IMR-90 (cell line): ENCODE results near the gene NOP9. TPM values are rescaled to one million over a fixed set of nuclear protein-coding genes. Genes with fewer than 3 reads are reported as not detected.

Experiments
- ATAC-seq: fragments of 200-7000 bp; cut with Tn5 transposase; 2 replicates; pipeline ENCODE4 v1.9.1; 2020; ENCODE audit warnings: low read depth, mild to moderate bottlenecking, moderate library complexity
- BruUV-seq: library from RNA; stranded (reverse); fragments of 400-500 nt; replicated peaks from 2 replicates; lab custom pipeline; 2021; lab: Mats Ljungman, UMichigan
- CTCF ChIA-PET: fragments of 300-600 bp; formaldehyde crosslinking; extraction: SDS; loops from one replicate; lab custom pipeline; 2021; ENCODE audit warnings: antibody characterized with exemption; lab: Yijun Ruan, JAX
- POLR2A ChIA-PET: fragments of 300-600 bp; sonication (Branson Sonifier 250); formaldehyde crosslinking; loops from one replicate; lab custom pipeline; 2022; ENCODE audit warnings: antibody characterized with exemption; ENCODE audit not compliant: unreplicated experiment; lab: Charles Lee
- DNase-seq: peaks from one replicate; pipeline ENCODE4 v3.0.0; 2013
- H2AFZ ChIP-seq: replicated peaks from 2 replicates; pipeline ENCODE3; 2013; ENCODE audit warnings: low read length, mild to moderate bottlenecking; ENCODE audit not compliant: poor library complexity
- H2AK5ac ChIP-seq: 2 replicates; pipeline ENCODE4 v1.6.1; 2013; ENCODE audit warnings: low read depth, low read length, inconsistent platforms
- H2AK9ac ChIP-seq: replicated peaks from 2 replicates; pipeline ENCODE3; 2013; ENCODE audit warnings: mild to moderate bottlenecking, low read depth, low read length, moderate library complexity; ENCODE audit not compliant: poor library complexity
- H2BK120ac ChIP-seq: 2 replicates; pipeline ENCODE4 v1.6.1; 2013; ENCODE audit warnings: low read depth, low read length, inconsistent platforms
- H2BK15ac ChIP-seq: 3 replicates; pipeline ENCODE4 v1.6.1; 2013; ENCODE audit warnings: low read depth, low read length, inconsistent platforms
- H2BK20ac ChIP-seq: 2 replicates; pipeline ENCODE4 v1.6.1; 2013; ENCODE audit warnings: low read depth, mild to moderate bottlenecking, inconsistent platforms, low read length, moderate library complexity
- H2BK5ac ChIP-seq: 2 replicates; pipeline ENCODE4 v1.6.1; 2013; ENCODE audit warnings: mild to moderate bottlenecking, low read depth, low read length, inconsistent platforms; ENCODE audit not compliant: poor library complexity, severe bottlenecking
- H3K14ac ChIP-seq: replicated peaks from 2 replicates; pipeline ENCODE4 v1.6.1; 2013; ENCODE audit warnings: low read depth, low read length, inconsistent platforms
- H3K18ac ChIP-seq: 2 replicates; pipeline ENCODE4 v1.6.1; 2013; ENCODE audit warnings: low read depth, low read length, control low read depth
- H3K23ac ChIP-seq: 2 replicates; pipeline ENCODE4 v1.6.1; 2013; ENCODE audit warnings: low read depth, low read length, inconsistent platforms
- H3K27ac ChIP-seq: 2 replicates; pipeline ENCODE4 v1.5.1; 2013; ENCODE audit warnings: mild to moderate bottlenecking, control low read depth, low read length; ENCODE audit not compliant: insufficient read depth
- H3K27me3 ChIP-seq: 2 replicates; pipeline ENCODE4 v1.6.1; 2013; ENCODE audit warnings: low read length; ENCODE audit not compliant: control insufficient read depth, insufficient read depth
- H3K36me3 ChIP-seq: 2 replicates; pipeline ENCODE4 v1.6.1; 2013; ENCODE audit warnings: low read length, mixed read lengths; ENCODE audit not compliant: control insufficient read depth, insufficient read depth
- H3K4ac ChIP-seq: 2 replicates; pipeline ENCODE4 v1.6.1; 2013; ENCODE audit warnings: low read depth, low read length, inconsistent platforms
- H3K4me1 ChIP-seq: 2 replicates; pipeline ENCODE4 v1.6.1; 2013; ENCODE audit warnings: low read length, mixed read lengths; ENCODE audit not compliant: control insufficient read depth, insufficient read depth
- H3K4me2 ChIP-seq: 2 replicates; pipeline ENCODE4 v1.6.1; 2013; ENCODE audit warnings: low read depth, mild to moderate bottlenecking, control low read depth, low read length, moderate library complexity
- H3K4me3 ChIP-seq: 2 replicates; pipeline ENCODE4 v1.5.1; 2013; ENCODE audit warnings: low read depth, mild to moderate bottlenecking, control low read depth, low read length, moderate library complexity; ENCODE audit not compliant: insufficient read depth
- H3K56ac ChIP-seq: 2 replicates; pipeline ENCODE4 v1.6.1; 2013; ENCODE audit warnings: low read length, inconsistent platforms; ENCODE audit not compliant: insufficient read depth; ENCODE audit errors: extremely low read depth
- H3K79me1 ChIP-seq, 2 experiments: 2 replicates each; pipeline ENCODE4 v1.6.1; 2013; ENCODE audit warnings: low read length in 2 of 2, inconsistent platforms in 1 of 2, low read depth in 1 of 2
- H3K9ac ChIP-seq: 2 replicates; pipeline ENCODE4 v1.6.1; 2013; ENCODE audit warnings: low read depth, low read length, control low read depth
- H3K9me1 ChIP-seq: 2 replicates; pipeline ENCODE4 v1.6.1; 2013; ENCODE audit warnings: low read length, inconsistent platforms; ENCODE audit not compliant: insufficient read depth
- H3K9me3 ChIP-seq: 2 replicates; pipeline ENCODE4 v1.6.1; 2013; ENCODE audit warnings: low read length; ENCODE audit not compliant: control insufficient read depth, insufficient read depth
- H4K20me1 ChIP-seq: 2 replicates; pipeline ENCODE4 v1.6.1; 2013; ENCODE audit warnings: low read length, inconsistent platforms; ENCODE audit not compliant: insufficient read depth
- H4K5ac ChIP-seq: 2 replicates; pipeline ENCODE4 v1.6.1; 2013; ENCODE audit warnings: mild to moderate bottlenecking, low read depth, low read length, control low read depth
- H4K8ac ChIP-seq, 2 experiments: 2 replicates each; pipeline ENCODE4 v1.6.1; 2013; ENCODE audit warnings: low read depth in 2 of 2, low read length in 2 of 2, control low read depth in 1 of 2, inconsistent platforms in 1 of 2
- H4K91ac ChIP-seq: 2 replicates; pipeline ENCODE4 v1.6.1; 2013; ENCODE audit warnings: low read depth, low read length, inconsistent platforms; ENCODE audit not compliant: insufficient read depth
- BHLHE40 ChIP-seq: fragments of 150-350 bp; IDR thresholded peaks from 2 replicates; pipeline ENCODE4 v1.6.1; 2016; ENCODE audit warnings: mild to moderate bottlenecking, low read depth, low read length
- ELK1 ChIP-seq: fragments of 150-350 bp; IDR thresholded peaks from 2 replicates; pipeline ENCODE4 v1.6.1; 2016; ENCODE audit warnings: low read depth, mild to moderate bottlenecking, low read length, moderate library complexity, borderline replicate concordance
- POLR2A ChIP-seq: IDR thresholded peaks from 2 replicates; pipeline ENCODE4 v1.6.1; 2012; ENCODE audit warnings: mild to moderate bottlenecking, low read depth, low read length
- RCOR1 ChIP-seq: IDR thresholded peaks from 2 replicates; pipeline ENCODE4 v1.6.1; 2012; ENCODE audit warnings: mild to moderate bottlenecking, low read length, improper control_type of control experiment; ENCODE audit not compliant: insufficient replicate concordance
- WGBS, 2 experiments: methylation state at CpG; one replicate each; pipeline versions ENCODE4 v1.1.5 to v1.1.7; 2013; ENCODE audit warnings: missing lambda C conversion rate in 2 of 2; ENCODE audit not compliant: insufficient read length in 1 of 2; ENCODE audit errors: extremely low coverage in 2 of 2; 5-methylcytosine and 5-hydroxymethylcytosine counted together
- dilution Hi-C: fragments of 300-500 bp; cut with HindIII; formaldehyde crosslinking; loops from one replicate; pipeline ENCODE4 v1.14.3; 2018; ENCODE audit warnings: low sequenced_read_pairs; ENCODE audit not compliant: unreplicated experiment
- in situ Hi-C: fragments of 300-500 bp; cut with MboI; formaldehyde crosslinking; loops from 3 replicates; pipeline ENCODE4 v1.14.3; 2019; ENCODE audit warnings: low sequenced_read_pairs, inconsistent platforms, mixed read lengths
- intact Hi-C: fragments of 100-400 bp; cut with micrococcal nuclease; formaldehyde crosslinking; loops from 2 replicates; pipeline ENCODE4 v1.10.0; 2022
- polyA plus RNA-seq, 3 experiments: library from polyadenylated mRNA; depleted of rRNA; stranded (reverse); fragments of >200 nt; gene quantifications; 2 replicates each; pipeline ENCODE4 v1.2.3, GENCODE V29; 2012; ENCODE audit warnings: low replicate concordance in 1 of 3
- total RNA-seq: library from RNA; depleted of rRNA; stranded (reverse); fragments of >200 nt; gene quantifications from 2 replicates; pipeline ENCODE4 v1.2.3, GENCODE V29; 2012

The NOP9 gene
- total and polyA plus RNA-seq, 2 of the 4 experiments (the other 2 are of a cell fraction) = 11.8 to 25.8 TPM

GRCh38 chr14:24312736-24313507 lies 13.3 kb downstream of the NOP9 start:
- TF ChIP-seq ELK1 (no peak), RCOR1 (no peak), BHLHE40 (peak; percentile 17; the same call in 1 of the 2 replicates), POLR2A (no peak)
- H3K36me3 ChIP-seq = no peaks in the 10 kb centered on the region
- in situ Hi-C loops (no loop called here), dilution Hi-C loops (no loop called here), intact Hi-C loops (no loop called here)
- no peak overlapping the region for H2AK9ac ChIP-seq
- no peak overlapping the region for H2BK5ac ChIP-seq
- no peak overlapping the region for H4K8ac ChIP-seq
- no peak overlapping the region for H3K4me2 ChIP-seq
- H2AFZ ChIP-seq = no peak overlapping the region
- no peak overlapping the region for H3K18ac ChIP-seq
- no peak overlapping the region for H4K5ac ChIP-seq
- H4K91ac ChIP-seq = no peak overlapping the region
- DNase-seq (peak; percentile 22), ATAC-seq (no peak)
- no peak overlapping the region for H3K4me3 ChIP-seq
- no peak overlapping the region for H2AK5ac ChIP-seq
- H3K14ac ChIP-seq = no peak overlapping the region
- H4K20me1 ChIP-seq = peaks cover 8% of the 10 kb centered on the region; the same call in 1 of the 2 replicates
- BruUV-seq = no TSS peak
- no peak overlapping the region for H3K23ac ChIP-seq
- no peak overlapping the region for H2BK120ac ChIP-seq
- H2BK15ac ChIP-seq = no peak overlapping the region
- H3K56ac ChIP-seq = no peak overlapping the region
- H3K9me3 ChIP-seq = no peaks in the 10 kb centered on the region
- peaks cover 11% of the 10 kb centered on the region; the same call in 1 of the 2 replicates for H3K9me1 ChIP-seq
- no peak overlapping the region for H2BK20ac ChIP-seq
- CTCF ChIA-PET = interaction anchor here (1.3 kb wide), 1 partner anchor 21 kb away, joined by 6 read pairs; no protein-coding TSS in a partner anchor
- H3K4ac ChIP-seq = no peak overlapping the region
- peaks cover 10% of the 10 kb centered on the region; the same call in 1 of the 2 replicates for H3K4me1 ChIP-seq
- H3K9ac ChIP-seq = no peak overlapping the region
- peaks cover 3 to 8% of the 10 kb centered on the region in 2 experiments; a peak in 1 of 4 replicates for H3K79me1 ChIP-seq
- WGBS, 2 experiments = no CpG with 5 or more reads among the region's 9 CpGs
- H3K27ac ChIP-seq = no peak overlapping the region
- POLR2A ChIA-PET = no interaction called here
- peaks cover 19% of the 10 kb centered on the region; the same call in 1 of the 2 replicates for H3K27me3 ChIP-seq
